Stimulated activated CD4-positive, alpha-beta T cell treated with anti-CD3 and anti-CD28 coated beads, Interleukin-15, amount 100 ng/mL, for 24 hours (primary cell): ENCODE measurements around the gene ANGPTL5.
A peak's percentile ranks its signal among the peaks of the same experiment; 100 is the strongest.
"Not testable (repeated sequence)": the region's sequence is repeated elsewhere in the genome, so short reads cannot be mapped to it uniquely, and the experiment has no call there.

Source experiments
- DNase-seq: peaks from one replicate; pipeline ENCODE4 v3.0.0-alpha.2; 2020

Gene ANGPTL5

DNA sequence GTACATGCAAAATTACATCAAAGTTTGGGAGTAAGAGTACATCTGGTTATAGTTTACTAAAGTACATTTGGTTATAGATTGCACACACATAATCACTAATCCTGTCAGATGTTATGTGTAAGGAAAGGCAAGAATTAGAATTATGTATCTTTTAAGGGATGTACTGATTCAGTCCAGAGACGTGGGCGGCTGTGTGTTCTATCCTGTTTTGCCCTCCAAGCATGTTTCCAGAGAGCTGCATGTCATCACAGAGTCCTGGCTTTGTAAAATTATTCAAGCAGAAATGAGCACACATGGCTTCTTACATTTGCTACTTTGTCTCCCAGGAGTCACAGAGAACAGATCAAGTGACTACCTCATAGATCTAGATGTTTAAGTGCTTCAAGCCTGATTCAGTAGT is 34.7 kb downstream of the ANGPTL5 start:
- no peak for DNase-seq

DNA sequence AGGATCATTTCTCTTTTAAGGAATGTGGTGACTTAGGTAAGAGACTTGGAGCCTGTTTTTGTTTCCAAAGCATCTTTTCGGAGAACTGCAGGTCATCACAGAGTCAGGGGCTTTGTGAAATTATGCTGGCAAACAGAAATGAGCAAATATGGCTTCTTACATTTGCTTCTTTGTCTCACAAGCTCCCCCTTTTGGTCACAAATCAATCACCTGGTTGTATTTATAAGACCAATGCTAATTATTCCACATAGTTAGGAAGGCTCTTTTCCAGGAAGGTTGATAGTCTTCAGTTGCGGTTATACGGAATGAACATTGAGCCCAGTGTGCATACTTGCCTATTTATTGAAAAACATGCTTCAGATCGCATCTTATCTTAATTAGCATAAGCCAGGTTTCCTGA is 36.1 kb downstream of the ANGPTL5 start:
- no peak for DNase-seq

DNA sequence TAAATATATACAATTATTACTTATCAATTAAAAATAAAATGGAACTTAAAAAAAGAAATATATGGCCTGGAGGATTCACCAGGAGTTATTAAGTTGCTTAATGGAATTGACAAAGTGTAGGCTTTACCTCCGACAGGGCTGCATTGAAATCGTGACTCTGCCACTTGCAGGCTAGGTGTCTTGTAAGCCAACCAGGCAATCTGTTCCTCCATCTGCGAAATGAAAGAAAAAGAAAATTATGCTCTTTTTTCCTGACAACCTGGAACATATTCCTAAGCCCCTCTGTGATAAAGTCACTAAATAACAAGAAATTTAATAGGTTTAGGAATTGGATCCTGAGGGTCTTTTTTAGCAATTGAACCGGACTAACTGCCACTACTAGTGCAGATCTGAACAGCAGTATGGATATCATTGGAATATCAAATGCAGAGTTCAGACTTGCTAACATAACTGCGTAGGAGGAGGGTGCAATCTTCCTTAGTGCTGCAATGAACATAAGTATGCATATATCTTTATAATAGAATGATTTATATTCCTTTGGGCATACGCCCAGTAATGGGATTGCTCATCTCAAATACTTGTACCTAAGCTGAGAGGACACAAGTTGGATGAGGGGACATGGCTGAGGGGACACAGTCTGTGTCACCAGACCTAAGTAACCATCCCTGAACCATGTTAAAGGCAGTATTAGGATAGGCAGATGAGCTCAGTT is 44.0 kb downstream of the ANGPTL5 start:
- no peak for DNase-seq

DNA sequence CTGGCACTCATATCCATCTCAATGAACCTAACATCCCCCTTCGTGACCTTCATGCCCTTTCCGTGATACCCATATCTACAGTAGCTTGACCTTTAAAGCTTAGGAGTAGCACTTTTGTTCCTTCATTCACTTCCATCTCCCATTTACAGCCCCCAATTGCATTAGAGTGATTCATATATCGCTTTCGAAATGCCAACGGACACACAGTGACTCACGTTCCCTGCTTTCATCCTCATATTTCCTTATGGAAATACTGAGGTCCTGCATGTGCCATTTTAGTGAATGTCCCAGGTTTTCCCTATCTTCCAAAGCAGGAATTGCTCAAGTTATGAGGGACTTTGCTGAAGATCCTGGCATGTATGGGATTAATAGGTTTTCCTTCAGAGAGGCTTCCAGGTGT is 45.8 kb downstream of the ANGPTL5 start:
- DNase-seq, result no peak

DNA sequence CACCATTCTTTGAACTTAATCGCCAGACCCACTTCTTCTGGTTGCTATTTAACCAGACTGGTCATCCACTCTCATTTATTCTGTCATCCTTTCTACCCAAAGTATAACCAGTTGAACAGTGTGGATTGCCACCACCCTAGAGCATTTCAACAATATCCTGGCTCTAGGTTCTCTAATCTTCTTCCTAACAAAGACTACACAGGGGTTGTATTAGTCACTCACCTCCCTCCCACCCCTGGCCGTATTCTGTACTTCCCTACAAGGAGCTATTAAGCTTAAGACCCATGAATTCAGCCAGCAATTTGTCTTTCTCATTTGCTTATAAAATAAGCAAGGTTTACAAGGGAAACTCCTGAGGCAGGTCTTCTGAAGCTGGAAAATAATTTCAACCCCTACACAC is 48.4 kb downstream of the ANGPTL5 start:
- no peak for DNase-seq

DNA sequence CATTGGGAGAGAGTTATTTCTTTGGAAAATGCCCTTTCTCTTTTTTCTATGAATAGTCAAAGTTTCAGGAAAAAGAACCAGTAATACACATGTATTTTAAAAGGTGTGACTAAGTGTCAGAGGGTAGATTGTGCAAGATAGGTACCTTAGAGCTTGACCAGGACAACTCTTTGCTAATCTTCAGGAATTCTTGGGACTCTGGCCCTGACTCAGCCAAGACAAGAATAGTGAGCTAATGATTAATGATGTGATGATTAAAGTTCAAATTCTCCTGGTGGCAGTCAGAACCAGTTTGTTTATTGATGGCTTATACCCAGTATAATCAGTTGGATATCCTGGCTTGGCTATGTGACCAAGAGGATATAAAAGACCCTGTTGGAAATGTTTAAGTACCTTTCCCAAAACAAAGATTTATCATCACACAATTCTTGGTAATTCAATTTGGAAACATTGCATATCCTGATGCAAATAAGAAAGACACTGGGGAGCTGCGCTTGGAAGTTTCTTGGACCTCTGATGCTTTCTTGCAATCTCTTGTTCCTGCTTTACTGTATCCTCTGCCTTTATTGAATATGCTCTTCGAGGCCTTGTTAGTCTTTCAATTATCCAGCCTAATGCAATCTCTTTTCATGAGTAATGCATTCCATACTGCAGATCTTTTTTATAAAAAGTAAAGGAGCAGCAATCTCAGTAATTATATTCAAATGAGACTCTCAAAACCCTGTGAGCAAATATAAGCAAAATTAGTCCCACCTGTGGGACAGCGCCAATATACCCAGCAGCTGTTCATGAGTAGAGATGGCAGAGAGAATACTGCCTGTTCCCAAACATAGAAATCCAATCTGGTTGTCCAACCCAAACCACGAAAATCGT is 49.5 kb downstream of the ANGPTL5 start:
- DNase-seq, result no peak

DNA sequence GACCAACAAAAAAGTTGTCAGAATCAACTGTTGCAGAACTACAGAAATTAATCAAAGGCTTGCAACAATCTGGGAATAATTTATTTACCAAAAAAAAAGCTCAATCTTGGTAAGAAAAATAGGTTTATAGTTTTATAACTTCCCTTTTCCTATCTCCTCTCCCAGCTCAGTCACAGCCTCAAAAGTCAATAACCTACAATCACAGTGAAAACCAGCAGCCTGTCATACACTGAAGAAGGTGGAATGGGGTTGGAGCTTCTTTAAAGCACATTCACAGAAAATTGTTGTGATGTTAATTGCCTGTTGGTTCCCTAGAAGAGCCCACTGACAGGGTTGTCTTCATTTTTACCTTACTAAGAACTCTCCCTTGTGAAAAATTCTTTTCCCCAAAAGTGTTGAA is 52.2 kb downstream of the ANGPTL5 start:
- DNase-seq, result no peak

DNA sequence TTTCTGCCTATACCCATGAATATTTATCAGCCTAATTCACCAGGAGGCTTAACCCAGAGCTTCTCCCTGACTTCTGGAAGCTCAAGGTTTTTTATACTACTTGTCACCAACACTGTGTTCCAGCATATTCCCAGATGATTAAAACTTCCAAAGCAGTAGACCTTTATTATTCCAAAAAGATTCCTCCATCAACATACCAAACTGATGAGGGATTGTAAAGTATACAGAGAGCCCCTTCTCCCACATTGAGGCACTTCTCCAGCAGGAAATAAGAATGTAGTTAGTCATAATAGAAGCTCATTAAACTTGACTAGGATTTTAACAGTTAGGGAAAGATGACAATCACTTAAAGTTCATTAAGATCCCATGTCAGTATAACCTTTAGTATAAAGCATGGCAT is 53.0 kb downstream of the ANGPTL5 start:
- no peak for DNase-seq

DNA sequence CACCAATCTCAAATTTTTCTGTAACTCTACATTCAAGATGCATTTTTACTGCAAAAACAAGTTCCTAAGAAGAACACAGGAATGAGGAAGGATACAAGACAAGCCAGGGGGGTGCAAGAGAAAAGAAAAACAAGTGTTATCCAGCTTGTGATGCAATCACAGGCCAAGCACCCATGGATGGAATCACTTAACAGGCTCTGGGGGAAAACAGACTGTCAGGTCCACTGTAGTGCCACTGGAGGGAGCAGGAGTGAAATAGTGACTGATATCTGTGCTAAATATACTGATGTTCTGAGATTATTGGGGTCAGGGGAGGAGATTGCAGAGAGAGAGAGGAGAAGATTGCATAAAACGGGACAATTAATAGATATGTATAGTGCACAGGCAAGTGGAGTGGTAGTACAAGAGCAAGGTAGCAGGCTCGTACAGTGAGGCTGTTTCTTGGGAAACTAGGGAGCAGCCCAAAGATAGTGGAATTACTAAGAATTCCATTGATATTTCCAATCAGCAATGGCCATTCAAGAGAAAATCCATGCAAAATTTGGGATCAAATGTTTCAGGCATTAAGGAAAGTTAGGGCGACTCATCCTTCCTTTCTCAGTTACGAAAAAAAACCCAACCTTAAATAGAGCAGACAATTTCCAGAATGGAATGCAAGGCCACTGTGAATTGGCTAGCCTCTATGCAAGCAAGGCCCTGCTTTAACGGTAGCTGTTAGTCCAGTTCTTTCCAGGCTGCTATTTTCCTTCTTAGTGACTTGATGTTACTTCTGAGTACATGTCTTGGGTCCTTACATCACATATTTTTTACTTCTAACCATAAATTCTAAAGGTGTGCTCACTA is 53.7 kb downstream of the ANGPTL5 start:
- no peak for DNase-seq

DNA sequence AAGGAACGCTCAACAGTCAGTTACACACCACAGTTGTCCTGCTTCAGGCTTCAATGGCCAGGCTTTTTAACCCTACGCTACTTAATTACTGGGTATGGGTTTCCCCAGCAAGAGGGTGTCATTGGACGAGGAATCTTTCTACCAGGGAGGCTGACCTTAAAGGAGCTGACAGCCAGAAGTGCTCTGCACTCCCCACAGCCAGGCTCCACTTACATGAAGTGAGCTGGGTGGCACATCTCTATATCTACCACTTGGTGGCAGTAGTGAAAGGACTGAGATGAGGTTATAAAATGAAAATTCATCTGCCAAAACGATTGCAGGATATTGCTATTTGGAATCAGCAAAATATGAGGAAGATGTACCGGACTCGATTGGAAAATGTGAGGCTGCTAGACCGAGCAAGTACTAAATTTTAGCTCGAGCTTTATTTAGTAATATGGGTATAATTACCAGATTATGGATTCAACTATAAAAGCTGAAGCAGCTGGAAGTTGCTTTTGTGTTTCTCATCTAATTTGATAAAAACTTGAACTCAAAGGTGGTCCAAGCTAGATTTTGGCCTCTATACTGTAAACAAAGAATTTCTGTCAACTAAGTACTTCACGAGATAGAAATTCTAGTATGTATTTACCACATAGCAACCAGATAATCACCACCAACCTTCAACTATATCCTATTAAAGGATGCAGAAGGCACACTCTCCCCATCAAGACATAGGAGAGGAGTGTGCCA is 55.5 kb downstream of the ANGPTL5 start:
- DNase-seq, result peak; percentile 18

DNA sequence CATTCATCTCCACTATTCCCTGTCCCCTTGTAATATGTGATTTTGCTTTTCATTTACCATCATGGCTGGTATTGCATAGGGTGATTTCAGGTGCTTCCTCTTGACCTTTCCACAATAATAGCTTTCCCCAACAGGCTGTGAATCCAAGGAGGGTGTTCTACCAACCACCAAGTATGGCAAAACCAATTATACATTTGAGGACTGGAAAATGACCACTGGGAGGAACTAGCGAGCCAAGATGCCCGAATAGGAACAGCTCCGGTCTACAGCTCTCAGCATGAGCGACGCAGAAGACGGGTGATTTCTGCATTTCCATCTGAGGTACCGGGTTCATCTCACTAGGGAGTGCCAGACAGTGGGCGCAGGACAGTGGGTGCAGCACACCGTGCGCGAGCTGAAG is 64.1 kb downstream of the ANGPTL5 start:
- DNase-seq, result not testable (repeated sequence)

DNA sequence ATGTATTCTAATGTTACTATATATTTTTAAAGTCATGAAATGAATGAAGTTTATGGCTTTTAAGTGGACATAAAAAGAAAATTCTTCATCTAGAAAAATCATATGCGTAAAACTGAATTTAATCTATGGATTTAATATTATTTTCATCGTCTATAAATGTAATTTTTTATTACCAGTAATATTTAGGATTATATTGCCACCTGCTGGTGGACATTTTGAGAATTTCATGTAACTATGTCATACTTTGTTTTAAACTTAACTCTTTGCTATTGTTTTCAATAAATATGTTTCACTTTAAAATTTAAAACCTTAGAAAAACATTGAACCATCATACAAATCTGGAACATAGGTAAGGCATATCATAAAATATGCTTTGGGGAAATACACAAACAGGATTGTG is 68.1 kb downstream of the ANGPTL5 start:
- no peak for DNase-seq

DNA sequence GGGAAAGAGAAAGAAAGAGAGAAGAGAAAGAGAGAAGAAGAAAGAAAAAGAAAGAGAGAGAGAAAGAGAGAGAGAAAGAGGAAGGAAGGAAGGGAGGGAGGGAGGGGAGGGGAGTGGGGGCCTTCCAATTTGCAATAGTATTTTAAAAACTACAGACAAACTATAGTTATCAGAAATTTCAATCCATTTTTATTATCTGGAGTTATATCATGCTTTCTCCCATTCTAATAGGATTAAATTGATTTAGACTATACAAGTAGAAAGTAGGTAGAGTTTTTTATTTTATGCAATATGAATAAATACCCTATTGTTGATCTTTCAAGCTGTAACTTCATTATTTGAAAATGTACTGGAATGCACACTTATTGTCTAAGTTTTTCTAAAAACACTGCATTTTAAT is 71.7 kb downstream of the ANGPTL5 start:
- DNase-seq, result no peak

DNA sequence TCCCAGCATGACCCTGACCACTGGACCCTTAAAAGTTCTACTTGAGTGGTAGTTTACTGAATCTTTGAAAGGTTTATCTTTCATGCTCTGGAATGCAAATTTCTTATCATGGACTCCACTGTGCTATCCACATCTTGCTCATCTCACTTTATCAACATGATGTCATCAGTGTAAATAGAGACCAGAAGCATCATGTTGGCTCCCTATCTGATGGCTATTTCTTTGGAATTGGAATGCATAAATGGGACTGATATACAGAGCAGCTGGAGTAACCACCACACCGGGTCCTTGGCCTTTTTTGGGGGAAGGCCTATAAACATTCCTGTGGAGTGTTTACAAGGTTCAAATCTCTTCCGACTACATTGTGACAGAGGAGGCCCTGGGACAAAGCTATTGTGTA is 75.6 kb downstream of the ANGPTL5 start:
- DNase-seq, result no peak
